ENCODE measurements around the gene ARMH4.

DNA sequence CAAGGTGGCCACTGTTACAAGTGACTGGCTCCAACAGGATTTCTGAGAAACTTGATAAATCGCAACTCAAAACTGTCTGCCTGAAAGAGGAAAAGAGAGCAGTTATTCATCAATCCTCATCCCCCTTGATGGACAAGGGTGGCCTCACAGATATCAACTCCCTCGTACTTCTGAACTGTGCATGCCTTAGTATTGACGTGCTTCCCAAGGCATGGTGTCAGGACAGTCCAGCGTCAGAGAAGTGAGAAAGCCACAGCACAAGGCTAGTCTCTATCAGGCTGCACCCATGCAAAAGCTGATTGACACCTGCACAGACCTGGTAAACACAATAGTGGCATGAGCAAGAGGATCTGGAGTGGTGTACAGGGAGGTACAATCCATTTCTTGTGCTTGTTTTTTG, 160.7 kb downstream of the ARMH4 start:
- TF ChIP-seq SIN3A (IDR thresholded peaks at IDR 0.05; ENCODE audit: borderline replicate concordance, insufficient read depth, low read length): no peak
- no peak for TF ChIP-seq POLR2AphosphoS5 (IDR thresholded peaks at IDR 0.05; ENCODE audit: low read depth, low read length)
- no peak for TF ChIP-seq TAF1 (IDR thresholded peaks at IDR 0.05; ENCODE audit: borderline replicate concordance, insufficient read depth, low read length)
- TF ChIP-seq, protein P1, sequence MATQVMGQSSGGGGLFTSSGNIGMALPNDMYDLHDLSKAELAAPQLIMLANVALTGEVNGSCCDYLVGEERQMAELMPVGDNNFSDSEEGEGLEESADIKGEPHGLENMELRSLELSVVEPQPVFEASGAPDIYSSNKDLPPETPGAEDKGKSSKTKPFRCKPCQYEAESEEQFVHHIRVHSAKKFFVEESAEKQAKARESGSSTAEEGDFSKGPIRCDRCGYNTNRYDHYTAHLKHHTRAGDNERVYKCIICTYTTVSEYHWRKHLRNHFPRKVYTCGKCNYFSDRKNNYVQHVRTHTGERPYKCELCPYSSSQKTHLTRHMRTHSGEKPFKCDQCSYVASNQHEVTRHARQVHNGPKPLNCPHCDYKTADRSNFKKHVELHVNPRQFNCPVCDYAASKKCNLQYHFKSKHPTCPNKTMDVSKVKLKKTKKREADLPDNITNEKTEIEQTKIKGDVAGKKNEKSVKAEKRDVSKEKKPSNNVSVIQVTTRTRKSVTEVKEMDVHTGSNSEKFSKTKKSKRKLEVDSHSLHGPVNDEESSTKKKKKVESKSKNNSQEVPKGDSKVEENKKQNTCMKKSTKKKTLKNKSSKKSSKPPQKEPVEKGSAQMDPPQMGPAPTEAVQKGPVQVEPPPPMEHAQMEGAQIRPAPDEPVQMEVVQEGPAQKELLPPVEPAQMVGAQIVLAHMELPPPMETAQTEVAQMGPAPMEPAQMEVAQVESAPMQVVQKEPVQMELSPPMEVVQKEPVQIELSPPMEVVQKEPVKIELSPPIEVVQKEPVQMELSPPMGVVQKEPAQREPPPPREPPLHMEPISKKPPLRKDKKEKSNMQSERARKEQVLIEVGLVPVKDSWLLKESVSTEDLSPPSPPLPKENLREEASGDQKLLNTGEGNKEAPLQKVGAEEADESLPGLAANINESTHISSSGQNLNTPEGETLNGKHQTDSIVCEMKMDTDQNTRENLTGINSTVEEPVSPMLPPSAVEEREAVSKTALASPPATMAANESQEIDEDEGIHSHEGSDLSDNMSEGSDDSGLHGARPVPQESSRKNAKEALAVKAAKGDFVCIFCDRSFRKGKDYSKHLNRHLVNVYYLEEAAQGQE (IDR thresholded peaks at IDR 0.05; ENCODE audit: insufficient read depth in 1 of 2, low read depth in 2 of 2, low read length in 2 of 2): no peak
